ENCODE measurements around the gene TIGD7.

TIGD7 gene

GRCh38 chr16:3321816-3322215 lies 16.6 kb upstream of the TIGD7 start (continued):
- TF ChIP-seq TSHZ2 (CRISPR knock-in tag; IDR thresholded peaks at IDR 0.05) (no peak), TCF4 (CRISPR knock-in tag; IDR thresholded peaks at IDR 0.05; ENCODE audit: borderline replicate concordance) (no peak), ARNTL (CRISPR knock-in tag; IDR thresholded peaks at IDR 0.05; ENCODE audit: borderline replicate concordance, low read depth) (no peak), SNAI2 (CRISPR knock-in tag; IDR thresholded peaks at IDR 0.05) (no peak), OSR1 (CRISPR knock-in tag; IDR thresholded peaks at IDR 0.05) (no peak), BACH2 (CRISPR knock-in tag; IDR thresholded peaks at IDR 0.05; ENCODE audit: borderline replicate concordance) (no peak), POU6F1 (CRISPR knock-in tag; IDR thresholded peaks at IDR 0.05; ENCODE audit: borderline replicate concordance, low read depth) (no peak), ZNF565 (CRISPR knock-in tag; conservative IDR thresholded peaks at IDR 0.05; ENCODE audit: low read depth) (no peak), ZNF8 (CRISPR knock-in tag; IDR thresholded peaks at IDR 0.05) (no peak), CSDC2 (CRISPR knock-in tag; IDR thresholded peaks at IDR 0.05) (no peak), ZFP3 (CRISPR knock-in tag; IDR thresholded peaks at IDR 0.05) (no peak)

DNA sequence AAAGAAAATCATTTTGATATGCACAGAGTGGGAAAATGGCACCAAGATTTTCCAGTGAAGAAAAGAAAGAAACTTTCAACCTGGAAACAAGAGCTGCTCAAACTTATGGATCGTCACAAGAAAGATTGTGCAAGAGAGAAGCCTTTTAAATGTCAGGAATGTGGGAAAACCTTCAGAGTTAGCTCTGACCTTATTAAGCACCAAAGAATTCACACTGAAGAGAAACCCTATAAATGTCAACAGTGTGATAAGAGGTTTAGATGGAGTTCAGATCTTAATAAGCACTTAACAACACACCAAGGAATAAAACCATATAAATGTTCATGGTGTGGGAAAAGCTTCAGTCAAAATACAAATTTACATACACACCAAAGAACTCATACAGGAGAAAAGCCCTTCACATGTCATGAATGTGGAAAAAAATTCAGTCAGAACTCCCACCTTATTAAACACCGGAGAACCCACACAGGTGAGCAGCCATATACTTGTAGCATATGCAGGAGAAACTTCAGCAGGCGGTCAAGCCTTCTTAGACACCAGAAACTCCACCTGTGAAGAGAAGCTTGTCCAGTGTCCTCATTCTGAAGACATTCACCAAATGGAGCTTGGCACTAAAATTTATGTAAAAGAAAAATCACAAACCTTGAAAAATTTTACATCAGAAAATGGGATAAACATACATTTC lies 12.2 kb upstream of the TIGD7 start:
- TF ChIP-seq ESRRG (CRISPR knock-in tag; IDR thresholded peaks at IDR 0.05) (no peak), ZNF8 (CRISPR knock-in tag; IDR thresholded peaks at IDR 0.05) (no peak), CREB5 (CRISPR knock-in tag; IDR thresholded peaks at IDR 0.05; ENCODE audit: low read depth) (no peak), POU6F1 (CRISPR knock-in tag; IDR thresholded peaks at IDR 0.05; ENCODE audit: borderline replicate concordance, low read depth) (no peak), SNAI2 (CRISPR knock-in tag; IDR thresholded peaks at IDR 0.05) (no peak), PPARA (CRISPR knock-in tag; IDR thresholded peaks at IDR 0.05; ENCODE audit: borderline replicate concordance) (no peak), BACH2 (CRISPR knock-in tag; IDR thresholded peaks at IDR 0.05; ENCODE audit: borderline replicate concordance) (no peak), CSDC2 (CRISPR knock-in tag; IDR thresholded peaks at IDR 0.05) (no peak), ZFP30 (CRISPR knock-in tag; IDR thresholded peaks at IDR 0.05) (no peak), OSR1 (CRISPR knock-in tag; IDR thresholded peaks at IDR 0.05) (no peak), ARNTL (CRISPR knock-in tag; IDR thresholded peaks at IDR 0.05; ENCODE audit: borderline replicate concordance, low read depth) (no peak), ISL1 (CRISPR knock-in tag; IDR thresholded peaks at IDR 0.05) (no peak), RARB (CRISPR knock-in tag; IDR thresholded peaks at IDR 0.05) (no peak), ZNF70 (CRISPR knock-in tag; IDR thresholded peaks at IDR 0.05) (no peak), TSHZ2 (CRISPR knock-in tag; IDR thresholded peaks at IDR 0.05) (no peak), TOX (CRISPR knock-in tag; IDR thresholded peaks at IDR 0.05; ENCODE audit: borderline replicate concordance) (no peak), ZFP3 (CRISPR knock-in tag; IDR thresholded peaks at IDR 0.05) (no peak)
- TF ChIP-seq, protein P1, sequence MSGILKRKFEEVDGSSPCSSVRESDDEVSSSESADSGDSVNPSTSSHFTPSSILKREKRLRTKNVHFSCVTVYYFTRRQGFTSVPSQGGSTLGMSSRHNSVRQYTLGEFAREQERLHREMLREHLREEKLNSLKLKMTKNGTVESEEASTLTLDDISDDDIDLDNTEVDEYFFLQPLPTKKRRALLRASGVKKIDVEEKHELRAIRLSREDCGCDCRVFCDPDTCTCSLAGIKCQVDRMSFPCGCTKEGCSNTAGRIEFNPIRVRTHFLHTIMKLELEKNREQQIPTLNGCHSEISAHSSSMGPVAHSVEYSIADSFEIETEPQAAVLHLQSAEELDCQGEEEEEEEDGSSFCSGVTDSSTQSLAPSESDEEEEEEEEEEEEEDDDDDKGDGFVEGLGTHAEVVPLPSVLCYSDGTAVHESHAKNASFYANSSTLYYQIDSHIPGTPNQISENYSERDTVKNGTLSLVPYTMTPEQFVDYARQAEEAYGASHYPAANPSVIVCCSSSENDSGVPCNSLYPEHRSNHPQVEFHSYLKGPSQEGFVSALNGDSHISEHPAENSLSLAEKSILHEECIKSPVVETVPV (CRISPR knock-in tag; IDR thresholded peaks at IDR 0.05) = no peak
- no peak for ATAC-seq
